RWPE2 (cell line): ENCODE data around the gene HAS3.

Experiments used
- ATAC-seq: fragments of 200-7000 bp; cut with Tn5 transposase; 3 replicates; pipeline ENCODE4 v1.9.1; 2021; ENCODE audit warnings: low read depth
- DNase-seq: peaks from one replicate; pipeline ENCODE4 v3.0.0-alpha.2; 2020; ENCODE audit warnings: low spot score
- H3K27ac ChIP-seq: fragments of 450-650 bp; 2 replicates; pipeline ENCODE4 v1.5.1; 2017; ENCODE audit warnings: mild to moderate bottlenecking; ENCODE audit not compliant: poor library complexity, severe bottlenecking
- H3K27me3 ChIP-seq: fragments of 250-450 bp; sonication (Bioruptor Pico); 2 replicates; pipeline ENCODE4 v1.5.1; 2021; ENCODE audit warnings: mild to moderate bottlenecking, moderate library complexity; ENCODE audit not compliant: insufficient read depth, poor library complexity, severe bottlenecking
- H3K36me3 ChIP-seq: fragments of 250-450 bp; sonication (Bioruptor Pico); 2 replicates; pipeline ENCODE4 v1.5.1; 2020; ENCODE audit warnings: low read depth, mild to moderate bottlenecking, moderate library complexity
- H3K4me1 ChIP-seq: fragments of 250-450 bp; sonication (Bioruptor Pico); 2 replicates; pipeline ENCODE4 v1.5.1; 2021; ENCODE audit warnings: mild to moderate bottlenecking, moderate library complexity; ENCODE audit not compliant: insufficient read depth, poor library complexity, severe bottlenecking
- H3K4me3 ChIP-seq: fragments of 250-450 bp; sonication (Bioruptor Pico); 2 replicates; pipeline ENCODE4 v1.5.1; 2021; ENCODE audit warnings: mild to moderate bottlenecking, moderate library complexity; ENCODE audit not compliant: severe bottlenecking
- H3K9me3 ChIP-seq: fragments of 250-450 bp; sonication (Bioruptor Pico); 2 replicates; pipeline ENCODE4 v1.5.1; 2021; ENCODE audit warnings: mild to moderate bottlenecking, moderate library complexity; ENCODE audit not compliant: severe bottlenecking
- TF ChIP-seq, protein P1 (sequence below): fragments of 450-650 bp; IDR thresholded peaks from one replicate; pipeline ENCODE4 v1.5.1; 2017; ENCODE audit warnings: mild to moderate bottlenecking, moderate library complexity; ENCODE audit not compliant: poor library complexity, severe bottlenecking

Gene HAS3

DNA sequence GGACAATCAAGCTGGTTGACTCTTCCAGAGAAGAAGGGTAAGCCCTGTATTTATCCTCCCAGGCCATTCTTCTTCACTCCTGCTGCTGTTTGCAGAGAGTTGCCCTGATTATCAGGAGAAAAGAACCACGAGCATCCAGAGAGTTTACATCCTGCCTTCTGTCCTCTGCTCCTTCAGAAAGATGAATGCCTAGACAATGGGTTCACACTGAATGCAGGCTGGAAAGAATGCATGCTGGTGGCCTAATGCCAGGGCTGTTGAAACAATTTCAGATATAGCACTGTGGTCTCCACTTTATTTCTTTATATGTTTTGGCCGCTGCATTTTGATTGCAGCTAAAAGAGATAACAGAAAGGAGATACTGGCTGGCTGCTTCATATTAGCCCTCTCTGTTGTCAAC, 21.2 kb upstream of the HAS3 start:
- Histone ChIP-seq H3K36me3 (no peaks in the 10 kb centered on the region), H3K9me3 (no peaks in the 10 kb centered on the region), H3K27ac (no peak overlapping the region), H3K4me3 (no peak overlapping the region), H3K27me3 (no peaks in the 10 kb centered on the region), H3K4me1 (peaks cover 4% of the 10 kb centered on the region)
- ATAC-seq (no peak), DNase-seq (no peak)
- TF ChIP-seq, protein P1, sequence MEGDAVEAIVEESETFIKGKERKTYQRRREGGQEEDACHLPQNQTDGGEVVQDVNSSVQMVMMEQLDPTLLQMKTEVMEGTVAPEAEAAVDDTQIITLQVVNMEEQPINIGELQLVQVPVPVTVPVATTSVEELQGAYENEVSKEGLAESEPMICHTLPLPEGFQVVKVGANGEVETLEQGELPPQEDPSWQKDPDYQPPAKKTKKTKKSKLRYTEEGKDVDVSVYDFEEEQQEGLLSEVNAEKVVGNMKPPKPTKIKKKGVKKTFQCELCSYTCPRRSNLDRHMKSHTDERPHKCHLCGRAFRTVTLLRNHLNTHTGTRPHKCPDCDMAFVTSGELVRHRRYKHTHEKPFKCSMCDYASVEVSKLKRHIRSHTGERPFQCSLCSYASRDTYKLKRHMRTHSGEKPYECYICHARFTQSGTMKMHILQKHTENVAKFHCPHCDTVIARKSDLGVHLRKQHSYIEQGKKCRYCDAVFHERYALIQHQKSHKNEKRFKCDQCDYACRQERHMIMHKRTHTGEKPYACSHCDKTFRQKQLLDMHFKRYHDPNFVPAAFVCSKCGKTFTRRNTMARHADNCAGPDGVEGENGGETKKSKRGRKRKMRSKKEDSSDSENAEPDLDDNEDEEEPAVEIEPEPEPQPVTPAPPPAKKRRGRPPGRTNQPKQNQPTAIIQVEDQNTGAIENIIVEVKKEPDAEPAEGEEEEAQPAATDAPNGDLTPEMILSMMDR: no peak

DNA sequence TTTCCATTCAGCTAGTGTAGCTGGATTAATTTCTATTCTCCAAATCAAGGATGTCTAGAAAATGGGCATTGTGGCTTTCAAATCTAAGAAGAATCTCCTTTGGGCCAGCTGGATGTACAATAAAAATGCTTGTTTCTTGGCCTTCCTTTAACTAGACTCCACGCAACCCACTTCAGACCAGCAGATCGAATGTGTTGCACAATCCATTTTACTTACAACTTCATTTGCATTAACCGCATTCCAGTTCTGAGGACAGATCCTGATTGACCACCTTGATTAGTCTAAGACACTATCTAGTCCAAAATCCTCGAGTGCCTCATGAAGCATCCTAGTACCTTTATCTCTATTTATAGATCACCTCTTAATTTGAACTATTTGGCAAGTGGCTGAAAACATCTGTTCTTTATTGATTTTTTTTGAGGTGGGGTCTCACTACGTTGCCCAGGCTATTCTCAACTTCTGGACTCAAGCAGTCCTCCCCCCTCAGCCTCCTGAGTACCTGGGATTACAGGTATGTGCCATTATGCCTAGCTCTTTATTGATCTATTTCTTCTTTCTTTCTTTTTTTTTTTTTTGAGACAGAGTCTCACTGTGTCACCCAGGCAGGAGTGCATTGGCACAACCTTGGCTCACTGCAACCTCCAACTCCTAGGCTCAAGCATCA, 20.3 kb upstream of the HAS3 start:
- Histone ChIP-seq H3K36me3 (no peaks in the 10 kb centered on the region), H3K4me1 (peaks cover 9% of the 10 kb centered on the region), H3K27me3 (no peaks in the 10 kb centered on the region), H3K4me3 (no peak overlapping the region), H3K9me3 (no peaks in the 10 kb centered on the region), H3K27ac (no peak overlapping the region)
- DNase-seq (no peak), ATAC-seq (no peak)
- TF ChIP-seq, protein P1: no peak

DNA sequence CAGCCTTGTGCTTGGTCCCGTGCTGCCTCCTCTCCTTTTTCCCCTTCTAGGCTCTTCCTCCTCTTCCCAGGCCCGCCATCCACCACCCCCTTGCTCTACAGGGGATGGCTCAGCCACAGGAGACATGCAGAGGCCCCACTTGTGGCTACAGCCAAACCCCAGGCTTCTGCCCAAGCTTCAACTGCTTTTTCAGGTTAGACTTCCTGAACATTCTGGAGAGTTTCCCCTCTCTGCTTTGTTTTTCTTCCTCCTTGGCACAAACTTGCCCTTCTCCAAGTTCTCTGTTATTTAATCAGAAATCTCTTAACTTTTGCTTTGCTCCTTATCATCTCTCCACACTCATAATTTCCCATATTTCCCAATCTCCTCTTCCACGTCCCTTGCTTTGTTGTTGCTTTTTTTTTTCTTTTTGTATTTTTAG, 18.3 kb upstream of the HAS3 start:
- DNase-seq: no peak

DNA sequence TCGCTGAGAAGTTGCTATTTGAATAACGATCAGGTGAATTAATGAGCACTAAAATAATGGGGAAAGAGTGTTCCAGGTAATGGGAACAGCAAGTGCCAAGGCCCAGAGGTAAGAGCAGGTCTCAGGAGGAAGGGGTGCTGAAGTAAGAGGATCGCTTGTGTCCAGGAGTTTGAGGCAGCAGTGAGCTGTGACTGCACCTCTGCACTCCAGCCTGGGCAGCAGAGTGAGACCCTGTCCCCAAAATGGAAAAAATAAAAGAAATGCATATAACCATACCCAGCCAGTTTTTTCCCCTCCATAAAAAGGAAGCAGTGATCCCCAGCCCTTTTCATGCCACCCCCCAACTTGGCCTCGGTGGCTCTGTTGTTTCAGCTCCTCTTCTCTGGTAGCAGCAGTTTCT, 16.8 kb upstream of the HAS3 start:
- DNase-seq (no peak), ATAC-seq (no peak)
- H3K4me1 ChIP-seq: peaks cover 9% of the 10 kb centered on the region
- no peaks in the 10 kb centered on the region for H3K9me3 ChIP-seq
- H3K4me3 ChIP-seq: no peak overlapping the region
- no peaks in the 10 kb centered on the region for H3K27me3 ChIP-seq
- H3K36me3 ChIP-seq: no peaks in the 10 kb centered on the region
- H3K27ac ChIP-seq: no peak overlapping the region
- TF ChIP-seq, protein P1: no peak

More for the DNA sequence above, 18.3 kb upstream of the HAS3 start:
- H3K36me3 ChIP-seq: no peaks in the 10 kb centered on the region
- TF ChIP-seq, protein P1: no peak
- no peaks in the 10 kb centered on the region for H3K9me3 ChIP-seq
- no peak overlapping the region for H3K4me3 ChIP-seq
- no peaks in the 10 kb centered on the region for H3K27me3 ChIP-seq
- H3K27ac ChIP-seq: no peak overlapping the region
- peaks cover 9% of the 10 kb centered on the region for H3K4me1 ChIP-seq
- ATAC-seq: no peak
